GM23338 (cell line): ENCODE results near the gene USP9Y.

ENCODE experiments used
- CREB1 ChIP-seq: fragments of 250-450 bp; sonication (Bioruptor Pico); IDR thresholded peaks from 2 replicates; pipeline ENCODE4 v1.5.0; 2020; ENCODE audit warnings: low read depth, mild to moderate bottlenecking, moderate library complexity
- CTCF ChIP-seq, 2 experiments: fragments of 200-600 bp in 1 of 2; sonication (generic) in 1 of 2; conservative IDR thresholded peaks; 2 replicates each; pipeline versions ENCODE4 v1.5.1 to v1.6.1; 2016 to 2017; ENCODE audit warnings: antibody characterized with exemption in 2 of 2, low read depth in 2 of 2, mild to moderate bottlenecking in 2 of 2, moderate library complexity in 1 of 2
- EZH2 ChIP-seq: fragments of 200-600 bp; sonication (generic); IDR thresholded peaks from one replicate; pipeline ENCODE4 v1.8.0; 2017; ENCODE audit warnings: antibody characterized with exemption, mild to moderate bottlenecking, low read depth; ENCODE audit not compliant: unreplicated experiment
- EZH2phosphoT487 ChIP-seq: fragments of 200-600 bp; sonication (generic); IDR thresholded peaks from one replicate; pipeline ENCODE4 v1.8.1; 2018; ENCODE audit warnings: antibody characterized with exemption; ENCODE audit not compliant: unreplicated experiment
- NANOG ChIP-seq: IDR thresholded peaks from 2 replicates; pipeline ENCODE4 v1.6.1; 2016; ENCODE audit warnings: antibody characterized with exemption, borderline replicate concordance
- POLR2AphosphoS5 ChIP-seq: IDR thresholded peaks from 2 replicates; pipeline ENCODE4 v1.6.1; 2016; ENCODE audit warnings: antibody characterized with exemption, low read depth
- REST ChIP-seq: IDR thresholded peaks from one replicate; pipeline ENCODE4 v1.6.1; 2018; ENCODE audit warnings: antibody characterized with exemption; ENCODE audit not compliant: unreplicated experiment
- STAT1 ChIP-seq: IDR thresholded peaks from one replicate; pipeline ENCODE4 v1.6.1; 2016; ENCODE audit warnings: antibody characterized with exemption; ENCODE audit not compliant: unreplicated experiment
- ZNF114 ChIP-seq: fragments of 250-450 bp; sonication (Bioruptor Pico); IDR thresholded peaks from 2 replicates; pipeline ENCODE4 v1.5.0; 2020; ENCODE audit warnings: mild to moderate bottlenecking, moderate library complexity
- ZNF331 ChIP-seq: fragments of 250-450 bp; sonication (Bioruptor Pico); IDR thresholded peaks from 2 replicates; pipeline ENCODE4 v1.5.0; 2020; ENCODE audit warnings: low read depth, mild to moderate bottlenecking, moderate library complexity
- TF ChIP-seq, protein P1 (sequence below): IDR thresholded peaks from 2 replicates; pipeline ENCODE4 v1.6.1; 2016; ENCODE audit warnings: antibody characterized with exemption

DNA sequence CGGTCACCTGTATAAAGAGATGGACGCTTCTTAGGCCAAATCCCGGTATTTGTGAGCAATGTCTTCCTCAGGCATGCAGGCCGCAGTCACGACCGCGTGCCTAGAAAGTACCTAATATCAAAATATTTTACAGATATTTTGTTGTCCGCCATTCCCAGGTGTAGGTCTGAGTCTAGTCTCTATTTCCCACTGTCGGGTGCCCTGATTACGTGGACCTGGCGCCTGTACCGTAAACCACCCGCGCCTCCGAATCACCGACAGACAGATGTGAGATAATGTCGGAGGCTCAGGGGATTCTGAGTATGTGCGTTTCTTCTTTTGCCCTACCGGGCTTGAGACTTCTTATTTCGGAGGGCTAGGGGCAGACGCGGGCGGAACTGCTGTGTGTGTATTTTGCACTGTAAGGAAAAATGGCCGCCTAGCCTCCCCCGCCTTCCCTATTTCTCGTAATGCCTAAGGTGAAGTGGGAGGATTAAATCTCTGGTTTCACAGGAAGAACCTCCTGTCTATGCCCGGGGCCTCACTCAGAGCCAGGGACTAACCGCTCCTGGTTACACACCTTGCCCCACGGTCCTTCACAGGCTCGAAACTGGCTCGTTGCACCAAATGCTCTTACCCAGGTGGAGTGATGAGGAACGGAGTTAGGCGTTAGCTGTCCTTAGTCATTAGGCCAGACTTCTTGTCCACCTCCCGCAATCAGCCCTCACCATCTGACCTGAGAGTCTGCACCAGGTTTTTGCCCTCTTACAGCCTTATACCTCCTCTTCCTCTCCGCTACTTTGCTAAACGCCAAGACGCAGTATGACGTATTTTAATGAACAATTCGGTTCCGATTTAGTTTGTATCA lies 38.1 kb upstream of the USP9Y start:
- TF ChIP-seq POLR2AphosphoS5 (no peak), CTCF (conservative IDR thresholded peaks at IDR 0.05; ENCODE audit: low read depth in 2 of 2) (no peak), EZH2phosphoT487 (no peak), EZH2 (no peak), ZNF114 (CRISPR knock-in tag) (no peak), ZNF331 (CRISPR knock-in tag) (no peak), REST (no peak), CREB1 (CRISPR knock-in tag) (no peak), STAT1 (no peak), NANOG (no peak)
- TF ChIP-seq, protein P1, sequence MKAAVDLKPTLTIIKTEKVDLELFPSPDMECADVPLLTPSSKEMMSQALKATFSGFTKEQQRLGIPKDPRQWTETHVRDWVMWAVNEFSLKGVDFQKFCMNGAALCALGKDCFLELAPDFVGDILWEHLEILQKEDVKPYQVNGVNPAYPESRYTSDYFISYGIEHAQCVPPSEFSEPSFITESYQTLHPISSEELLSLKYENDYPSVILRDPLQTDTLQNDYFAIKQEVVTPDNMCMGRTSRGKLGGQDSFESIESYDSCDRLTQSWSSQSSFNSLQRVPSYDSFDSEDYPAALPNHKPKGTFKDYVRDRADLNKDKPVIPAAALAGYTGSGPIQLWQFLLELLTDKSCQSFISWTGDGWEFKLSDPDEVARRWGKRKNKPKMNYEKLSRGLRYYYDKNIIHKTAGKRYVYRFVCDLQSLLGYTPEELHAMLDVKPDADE: no peak
